Measurements from ENCODE around the gene ERN2.

Gene ERN2

GRCh38 chr16:23683487-23683886 is 29.5 kb downstream of the ERN2 start:
- no peak for DNase-seq

- DNase-seq = no peak
These were observed 30.8 kb downstream of the ERN2 start for GRCh38 chr16:23682181-23682580.

- DNase-seq = no peak
These were observed 33.1 kb downstream of the ERN2 start for GRCh38 chr16:23679986-23680336.

- DNase-seq = peak in 1 of 2 donors; percentile 59
These were observed 33.6 kb downstream of the ERN2 start for GRCh38 chr16:23679274-23679985.

GRCh38 chr16:23678430-23679273 is 34.4 kb downstream of the ERN2 start, which contains the start of gene PLK1:
TSS of gene PLK1 (plus strand) at chr16:23678889. CDS start at chr16:23678933, 44 bp downstream.
- peak; percentile 33 to 49 for DNase-seq

GRCh38 chr16:23676924-23677480 is 36.0 kb downstream of the ERN2 start:
- DNase-seq = no peak

- no peak for DNase-seq
These were observed 38.9 kb downstream of the ERN2 start for GRCh38 chr16:23673971-23674614.

- no peak for DNase-seq
These were observed 42.8 kb downstream of the ERN2 start for GRCh38 chr16:23670137-23670776.

- DNase-seq = no peak
These were observed 44.1 kb downstream of the ERN2 start for GRCh38 chr16:23668873-23669272.

GRCh38 chr16:23668225-23668624 is 44.8 kb downstream of the ERN2 start:
- no peak for DNase-seq

GRCh38 chr16:23667355-23667659 is 45.7 kb downstream of the ERN2 start:
- no peak for DNase-seq

GRCh38 chr16:23666571-23667354 is 46.3 kb downstream of the ERN2 start:
- DNase-seq = no peak

GRCh38 chr16:23663918-23664317 is 49.1 kb downstream of the ERN2 start:
- DNase-seq = no peak

GRCh38 chr16:23651943-23652468 is 61.0 kb downstream of the ERN2 start:
- no peak for DNase-seq

- no peak for DNase-seq
These were observed 62.2 kb downstream of the ERN2 start for GRCh38 chr16:23650674-23651416.

GRCh38 chr16:23642246-23642774 is 70.7 kb downstream of the ERN2 start:
- no peak for DNase-seq

- DNase-seq = peak; percentile 49 to 78
These were observed 71.9 kb downstream of the ERN2 start, which contains the start of the genes DCTN5 and PALB2 for GRCh38 chr16:23640931-23641765. TSS of gene DCTN5 (plus strand) at chr16:23641466. CDS start at chr16:23641543, 77 bp downstream. TSS of gene PALB2 (minus strand) at chr16:23641310. CDS start at chr16:23641157, 153 bp downstream.

- no peak for DNase-seq
These were observed 72.4 kb downstream of the ERN2 start for GRCh38 chr16:23640615-23640930.

Measured in bone marrow (tissue), 2 donors.